ENCODE measurements around the gene NPY4R2.
"Not testable (repeated sequence)": the region's sequence is repeated elsewhere in the genome, so short reads cannot be mapped to it uniquely, and the experiment has no call there.

NPY4R2 gene

DNA sequence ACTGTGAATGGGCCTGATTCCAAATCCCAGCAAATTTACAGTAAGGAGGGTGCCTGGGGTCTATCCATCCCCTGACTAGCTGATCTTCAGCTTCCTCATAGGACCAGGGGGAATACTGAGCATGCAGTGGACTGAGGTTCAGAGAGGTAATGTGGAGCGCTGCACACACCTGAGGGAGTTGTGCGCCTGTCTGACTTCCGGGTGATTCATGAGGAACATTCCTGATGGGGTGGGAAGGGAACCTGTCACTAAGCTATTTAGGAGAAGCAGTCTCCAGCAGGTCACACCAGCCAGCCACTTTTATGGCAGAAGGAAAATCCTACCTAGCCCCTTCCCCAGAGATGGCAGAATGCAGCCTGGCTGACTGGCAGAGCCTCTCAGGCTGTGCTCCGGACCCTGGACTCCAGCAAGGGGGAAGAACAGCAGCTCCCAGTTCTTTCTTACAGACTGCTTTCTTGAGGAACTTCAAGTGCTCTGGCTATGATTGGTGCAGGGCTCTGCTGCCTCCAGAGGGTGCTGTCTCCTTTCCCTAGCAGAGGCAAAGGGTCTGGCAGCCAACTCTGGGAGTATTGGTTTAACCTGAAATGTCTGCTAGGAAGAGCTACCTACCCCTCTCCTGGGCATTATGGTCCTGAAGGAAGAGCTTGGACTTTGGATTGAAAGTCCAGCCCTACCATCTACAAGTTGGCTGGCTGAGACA is 2.5 kb upstream of the NPY4R2 start:
- H3K4me3 ChIP-seq (replicated peaks in 1 of 2; ENCODE audit: low read depth in 2 of 2, low read length in 2 of 2); DNase-seq (ENCODE audit: low read depth in 2 of 2): not testable (repeated sequence)
- TF ChIP-seq, protein P1, sequence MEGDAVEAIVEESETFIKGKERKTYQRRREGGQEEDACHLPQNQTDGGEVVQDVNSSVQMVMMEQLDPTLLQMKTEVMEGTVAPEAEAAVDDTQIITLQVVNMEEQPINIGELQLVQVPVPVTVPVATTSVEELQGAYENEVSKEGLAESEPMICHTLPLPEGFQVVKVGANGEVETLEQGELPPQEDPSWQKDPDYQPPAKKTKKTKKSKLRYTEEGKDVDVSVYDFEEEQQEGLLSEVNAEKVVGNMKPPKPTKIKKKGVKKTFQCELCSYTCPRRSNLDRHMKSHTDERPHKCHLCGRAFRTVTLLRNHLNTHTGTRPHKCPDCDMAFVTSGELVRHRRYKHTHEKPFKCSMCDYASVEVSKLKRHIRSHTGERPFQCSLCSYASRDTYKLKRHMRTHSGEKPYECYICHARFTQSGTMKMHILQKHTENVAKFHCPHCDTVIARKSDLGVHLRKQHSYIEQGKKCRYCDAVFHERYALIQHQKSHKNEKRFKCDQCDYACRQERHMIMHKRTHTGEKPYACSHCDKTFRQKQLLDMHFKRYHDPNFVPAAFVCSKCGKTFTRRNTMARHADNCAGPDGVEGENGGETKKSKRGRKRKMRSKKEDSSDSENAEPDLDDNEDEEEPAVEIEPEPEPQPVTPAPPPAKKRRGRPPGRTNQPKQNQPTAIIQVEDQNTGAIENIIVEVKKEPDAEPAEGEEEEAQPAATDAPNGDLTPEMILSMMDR (IDR thresholded peaks at IDR 0.05; ENCODE audit: low read depth, low read length) = peak; percentile 22

DNA sequence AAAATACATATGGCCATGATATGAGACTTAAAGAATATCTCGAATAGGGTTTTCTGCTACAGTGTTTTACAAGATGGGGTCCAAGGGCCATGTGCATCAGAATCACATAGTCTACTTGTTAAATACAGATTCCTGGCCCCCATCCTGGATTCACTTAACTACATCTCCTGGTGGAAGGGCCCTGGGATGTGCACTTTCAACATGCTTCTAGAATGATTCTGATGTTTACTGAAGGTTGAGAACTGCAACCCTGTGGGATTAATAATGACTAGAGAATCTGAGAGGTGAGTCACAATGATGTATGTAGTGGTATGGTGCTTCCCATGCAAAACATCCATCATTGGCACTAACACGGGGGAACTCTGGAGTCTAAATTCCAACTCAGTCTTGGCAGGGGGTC is 2.1 kb downstream of the NPY4R2 start:
- peak in 1 of 2 donors; percentile 59 for DNase-seq (ENCODE audit: low read depth in 2 of 2)
- H3K4me3 ChIP-seq (replicated peaks in 1 of 2; ENCODE audit: low read depth in 2 of 2, low read length in 2 of 2) = not testable (repeated sequence)

DNA sequence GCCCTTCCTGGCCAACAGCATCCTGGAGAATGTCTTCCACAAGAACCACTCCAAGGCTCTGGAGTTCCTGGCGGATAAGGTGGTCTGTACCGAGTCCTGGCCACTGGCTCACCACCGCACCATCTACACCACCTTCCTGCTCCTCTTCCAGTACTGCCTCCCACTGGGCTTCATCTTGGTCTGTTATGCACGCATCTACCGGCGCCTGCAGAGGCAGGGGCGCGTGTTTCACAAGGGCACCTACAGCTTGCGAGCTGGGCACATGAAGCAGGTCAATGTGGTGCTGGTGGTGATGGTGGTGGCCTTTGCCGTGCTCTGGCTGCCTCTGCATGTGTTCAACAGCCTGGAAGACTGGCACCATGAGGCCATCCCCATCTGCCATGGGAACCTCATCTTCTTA is 4.0 kb downstream of the NPY4R2 start:
- H3K4me3 ChIP-seq (replicated peaks in 1 of 2; ENCODE audit: low read depth in 2 of 2, low read length in 2 of 2); DNase-seq (ENCODE audit: low read depth in 2 of 2): not testable (repeated sequence)

DNA sequence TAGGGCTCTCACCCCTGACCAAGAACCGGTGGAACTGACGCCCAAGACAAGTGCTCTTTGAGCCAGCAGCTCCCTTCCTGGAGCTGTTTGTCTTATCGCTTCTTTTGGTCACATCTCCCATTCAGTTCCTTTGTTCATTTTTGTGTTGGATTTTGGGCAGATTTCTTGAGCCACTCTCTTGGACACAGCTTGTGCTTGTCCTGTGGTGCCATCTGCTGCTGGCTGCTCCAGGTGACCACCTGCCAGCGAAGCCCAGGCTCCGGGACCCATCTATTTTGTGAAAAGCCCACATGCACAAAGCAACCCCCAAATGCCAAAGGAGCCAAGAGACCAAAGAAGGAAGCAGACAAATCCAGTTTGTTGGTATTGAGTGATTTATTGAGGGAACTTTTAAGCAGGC is 6.2 kb downstream of the NPY4R2 start:
- DNase-seq (ENCODE audit: low read depth in 2 of 2); H3K4me3 ChIP-seq (replicated peaks in 1 of 2; ENCODE audit: low read depth in 2 of 2, low read length in 2 of 2): not testable (repeated sequence)

DNA sequence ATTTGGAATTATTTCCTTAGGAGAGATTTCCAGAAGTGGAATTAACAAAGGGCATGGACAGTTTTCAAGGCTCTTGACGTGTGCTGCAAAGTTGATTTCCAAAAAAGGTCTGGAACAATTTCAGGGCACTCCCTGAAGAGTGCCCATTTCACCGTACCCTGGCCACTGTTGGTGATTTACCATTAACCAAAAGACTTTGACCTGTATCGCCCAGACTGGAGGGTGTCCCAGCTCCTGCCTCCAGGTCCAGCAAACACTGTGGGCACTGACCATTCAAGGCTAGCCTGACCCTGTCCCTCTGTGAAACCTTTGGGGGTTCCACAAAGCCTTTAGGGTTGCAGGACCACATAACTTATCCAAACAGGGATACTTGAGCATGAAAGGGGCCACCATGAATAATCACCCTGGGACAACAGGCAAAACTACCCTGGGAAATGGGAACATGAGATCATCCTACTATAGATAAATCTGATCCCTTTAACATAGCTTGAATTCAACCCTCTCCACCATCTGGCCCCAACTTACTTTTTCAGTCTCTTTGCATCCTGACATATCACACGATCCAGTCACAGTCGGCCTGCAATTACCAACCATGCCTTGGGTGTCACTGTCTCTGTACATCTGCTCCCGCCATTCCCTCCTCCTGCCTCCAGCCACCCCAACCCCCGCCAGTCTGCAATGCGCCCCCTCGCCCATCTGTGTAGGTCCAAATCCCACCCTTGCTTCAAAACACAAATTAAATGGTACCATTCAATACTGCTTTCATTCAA is 8.9 kb downstream of the NPY4R2 start:
- H3K4me3 ChIP-seq (replicated peaks in 1 of 2; ENCODE audit: low read depth in 2 of 2, low read length in 2 of 2); DNase-seq (ENCODE audit: low read depth in 2 of 2): not testable (repeated sequence)

DNA sequence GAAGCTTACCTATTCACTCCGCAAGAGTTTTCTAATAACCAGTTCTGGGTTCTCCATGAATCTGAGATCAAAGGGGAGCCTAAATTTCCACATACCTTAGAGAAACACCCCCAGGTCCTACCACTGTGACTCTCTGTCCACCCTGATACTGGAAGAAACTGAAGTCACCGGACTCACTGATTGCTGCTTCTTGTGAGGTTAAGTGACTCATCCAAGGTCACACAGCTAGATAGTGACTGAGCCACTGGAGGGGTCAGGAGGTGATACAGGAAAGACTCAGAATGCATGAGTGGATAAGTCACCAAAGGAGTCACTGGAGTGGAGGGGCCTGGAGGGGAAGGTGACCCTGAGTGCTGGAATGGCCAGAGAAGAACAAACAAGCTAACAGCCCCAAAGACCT is 9.8 kb downstream of the NPY4R2 start:
- not testable (repeated sequence) for DNase-seq (ENCODE audit: low read depth in 2 of 2); H3K4me3 ChIP-seq (replicated peaks in 1 of 2; ENCODE audit: low read depth in 2 of 2, low read length in 2 of 2)

DNA sequence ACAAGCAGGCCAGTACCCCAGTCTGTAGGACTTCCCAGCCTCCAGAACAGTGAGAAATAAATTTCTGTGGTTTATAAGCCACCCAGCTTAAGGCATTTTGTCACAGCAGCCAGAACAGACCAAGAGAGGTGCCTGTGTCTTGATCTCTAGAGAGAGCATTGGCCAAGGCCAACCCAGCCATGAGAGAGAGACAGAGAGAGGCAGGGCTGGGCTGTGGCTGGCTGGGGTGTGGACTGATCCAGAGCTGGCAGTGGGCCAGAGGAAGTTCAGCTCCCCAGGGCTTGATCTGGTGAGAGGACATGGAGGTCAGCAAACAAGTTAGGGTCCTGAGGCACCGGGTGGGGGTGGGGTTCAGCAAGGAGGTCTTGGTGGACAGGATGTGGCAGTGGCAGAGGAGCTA is 14.4 kb downstream of the NPY4R2 start:
- not testable (repeated sequence) for DNase-seq (ENCODE audit: low read depth in 2 of 2); H3K4me3 ChIP-seq (replicated peaks in 1 of 2; ENCODE audit: low read depth in 2 of 2, low read length in 2 of 2)

DNA sequence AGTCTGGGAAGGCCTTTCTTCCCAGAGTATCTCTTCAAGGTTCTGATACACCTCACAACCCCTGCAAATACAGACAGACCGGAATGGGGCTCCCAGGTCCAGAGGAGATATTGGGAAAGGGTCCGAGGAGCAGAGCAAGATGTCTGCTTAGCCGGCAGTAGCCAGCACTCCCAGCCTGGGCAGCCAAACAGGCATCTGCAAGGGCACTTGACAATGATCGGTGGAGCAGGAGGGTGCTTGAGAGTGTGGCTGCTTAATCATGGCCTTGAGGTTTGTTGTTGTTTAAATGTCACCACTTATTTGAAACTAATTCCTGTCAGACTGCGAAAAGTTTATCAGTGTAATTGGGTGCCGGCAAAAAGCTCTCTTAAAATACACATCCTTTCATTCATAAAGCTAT is 15.0 kb downstream of the NPY4R2 start:
- DNase-seq (ENCODE audit: low read depth in 2 of 2) = not testable (repeated sequence)

DNA sequence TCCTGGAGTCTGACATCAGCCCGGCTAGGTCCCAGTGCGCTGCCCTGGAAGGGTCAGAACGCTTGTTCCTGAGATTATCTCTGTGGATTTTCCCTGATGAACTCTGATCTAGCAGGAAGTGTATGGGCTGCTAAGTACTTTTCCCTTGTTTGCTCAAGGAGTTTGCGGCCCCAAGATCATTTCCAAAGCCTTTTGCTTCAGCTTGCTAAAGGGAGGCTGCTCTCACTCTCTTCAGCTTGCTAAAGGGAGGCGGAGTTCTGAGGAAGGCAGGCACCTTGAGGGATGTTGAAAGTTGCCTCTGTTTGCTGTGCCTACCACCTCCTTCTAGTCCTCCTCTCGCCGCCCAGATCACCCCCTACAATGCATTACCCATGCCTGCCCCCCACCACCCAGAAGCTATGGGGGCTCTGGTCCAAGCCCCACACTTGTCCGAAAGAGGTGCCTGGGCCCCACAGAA is 18.3 kb downstream of the NPY4R2 start:
- H3K4me3 ChIP-seq (replicated peaks in 1 of 2; ENCODE audit: low read depth in 2 of 2, low read length in 2 of 2); DNase-seq (ENCODE audit: low read depth in 2 of 2): not testable (repeated sequence)

More for the DNA sequence above, 15.0 kb downstream of the NPY4R2 start:
- not testable (repeated sequence) for H3K4me3 ChIP-seq (replicated peaks in 1 of 2; ENCODE audit: low read depth in 2 of 2, low read length in 2 of 2)

DNA sequence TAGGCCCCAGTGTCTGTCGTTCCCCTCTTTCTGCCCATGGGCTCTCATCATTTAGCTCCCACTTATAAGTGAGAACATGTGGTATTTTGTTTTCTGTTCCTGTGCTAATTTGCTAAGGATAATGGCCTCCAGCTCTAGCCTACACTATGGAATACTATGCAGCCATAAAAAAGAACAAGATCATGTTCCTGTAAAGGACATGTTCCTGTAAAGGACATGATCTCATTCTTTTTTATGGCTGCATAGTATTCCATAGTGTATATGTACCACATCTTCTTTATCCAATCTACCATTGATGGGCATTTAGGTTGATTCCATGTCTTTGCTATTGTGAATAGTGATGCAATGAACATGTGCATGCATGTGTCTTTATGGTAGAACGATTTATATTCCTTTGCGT is 19.2 kb downstream of the NPY4R2 start:
- not testable (repeated sequence) for H3K4me3 ChIP-seq (replicated peaks in 1 of 2; ENCODE audit: low read depth in 2 of 2, low read length in 2 of 2); DNase-seq (ENCODE audit: low read depth in 2 of 2)

DNA sequence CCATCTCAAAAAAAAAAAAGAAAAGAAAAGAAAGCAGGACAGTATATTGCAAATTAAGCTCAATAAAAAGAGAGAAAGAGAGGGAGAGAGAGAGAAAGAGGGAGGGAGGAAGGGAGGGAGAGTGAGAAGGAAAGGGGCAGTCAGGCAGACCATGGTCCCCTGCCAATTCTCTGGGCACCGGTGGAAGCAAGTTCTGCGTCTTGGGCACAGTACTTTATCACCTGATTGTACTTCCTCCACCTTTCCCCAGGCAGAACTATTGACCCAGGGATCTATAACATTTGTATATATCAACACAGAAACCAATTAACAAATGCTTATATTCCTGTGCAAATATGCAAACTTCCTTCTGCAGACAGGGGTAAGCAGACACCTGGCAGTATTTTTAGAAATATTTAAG is 22.4 kb downstream of the NPY4R2 start:
- not testable (repeated sequence) for H3K4me3 ChIP-seq (replicated peaks in 1 of 2; ENCODE audit: low read depth in 2 of 2, low read length in 2 of 2); DNase-seq (ENCODE audit: low read depth in 2 of 2)

DNA sequence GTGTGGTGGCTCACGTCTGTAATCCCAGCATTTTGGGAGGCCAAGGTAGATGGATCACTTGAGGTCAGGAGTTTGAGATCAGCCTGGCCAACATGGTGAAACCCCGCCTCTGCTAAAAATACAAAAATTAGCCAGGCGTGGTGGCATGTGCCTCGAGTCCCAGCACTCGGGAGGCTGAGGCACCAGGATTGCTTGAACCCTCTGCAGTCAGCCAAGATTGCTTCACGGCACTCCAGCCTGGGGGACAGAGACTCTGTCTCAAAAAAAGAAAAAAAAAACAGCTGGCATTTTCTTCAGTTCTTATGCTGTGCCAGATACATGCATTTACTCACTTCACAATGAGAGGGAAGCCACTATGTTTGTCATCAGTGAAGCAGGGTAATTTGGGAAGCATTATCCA is 22.9 kb downstream of the NPY4R2 start:
- H3K4me3 ChIP-seq (replicated peaks in 1 of 2; ENCODE audit: low read depth in 2 of 2, low read length in 2 of 2); DNase-seq (ENCODE audit: low read depth in 2 of 2): not testable (repeated sequence)

DNA sequence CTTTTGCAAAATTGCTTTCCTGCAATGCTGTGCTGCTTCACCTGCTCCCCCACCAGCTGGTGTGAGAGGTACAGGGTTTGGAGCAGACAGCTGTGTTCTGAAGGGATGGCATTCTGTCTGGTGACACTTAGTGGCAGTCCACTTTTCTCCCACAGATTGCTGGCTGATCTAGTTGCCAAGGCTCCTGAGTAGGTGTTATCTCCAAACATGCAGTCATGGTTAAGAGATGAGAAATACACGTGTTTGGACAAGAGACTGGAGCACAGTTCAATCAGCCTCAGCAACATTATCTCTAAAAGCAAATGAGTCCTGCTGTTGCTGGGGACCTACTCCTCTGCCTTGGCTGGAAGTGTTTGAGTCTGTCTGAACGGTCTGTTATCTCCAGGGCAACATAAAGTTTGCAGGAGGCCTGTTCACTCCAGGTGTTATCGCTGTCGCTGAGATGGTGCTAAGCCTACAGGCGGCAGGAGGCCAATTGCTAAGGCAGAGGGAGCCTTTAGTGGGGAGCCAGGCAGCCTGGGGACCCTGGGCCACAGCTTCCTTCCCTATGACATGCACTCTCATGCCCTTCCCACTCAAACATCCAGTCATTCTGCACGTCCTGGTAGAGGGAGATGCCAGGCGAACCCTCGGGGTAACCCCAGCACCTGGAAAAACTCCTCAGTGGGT is 24.0 kb downstream of the NPY4R2 start:
- DNase-seq (ENCODE audit: low read depth in 2 of 2) = peak in 1 of 2 donors; percentile 13
- H3K4me3 ChIP-seq (replicated peaks in 1 of 2; ENCODE audit: low read depth in 2 of 2, low read length in 2 of 2) = not testable (repeated sequence)

DNA sequence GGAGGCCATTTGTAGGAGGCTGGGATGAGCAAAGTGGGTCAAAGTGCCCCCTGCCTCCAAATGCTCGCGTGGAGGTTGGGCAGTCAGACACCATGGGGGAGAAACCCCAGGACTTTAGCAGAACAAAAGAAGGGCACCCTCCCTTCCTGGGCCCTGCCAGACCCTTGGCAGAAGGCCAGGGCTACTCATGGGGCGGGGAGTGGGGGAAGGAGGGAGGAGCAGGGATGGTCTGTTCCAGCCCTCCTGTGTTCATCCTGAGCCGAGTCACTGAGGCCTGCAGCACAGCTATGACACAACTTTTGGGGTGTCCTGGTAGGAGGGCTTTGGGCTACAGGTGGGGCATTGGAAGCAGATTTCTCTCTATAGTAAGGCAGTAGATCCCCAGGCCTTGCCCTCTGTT is 24.9 kb downstream of the NPY4R2 start:
- H3K4me3 ChIP-seq (replicated peaks in 1 of 2; ENCODE audit: low read depth in 2 of 2, low read length in 2 of 2); DNase-seq (ENCODE audit: low read depth in 2 of 2): not testable (repeated sequence)

DNA sequence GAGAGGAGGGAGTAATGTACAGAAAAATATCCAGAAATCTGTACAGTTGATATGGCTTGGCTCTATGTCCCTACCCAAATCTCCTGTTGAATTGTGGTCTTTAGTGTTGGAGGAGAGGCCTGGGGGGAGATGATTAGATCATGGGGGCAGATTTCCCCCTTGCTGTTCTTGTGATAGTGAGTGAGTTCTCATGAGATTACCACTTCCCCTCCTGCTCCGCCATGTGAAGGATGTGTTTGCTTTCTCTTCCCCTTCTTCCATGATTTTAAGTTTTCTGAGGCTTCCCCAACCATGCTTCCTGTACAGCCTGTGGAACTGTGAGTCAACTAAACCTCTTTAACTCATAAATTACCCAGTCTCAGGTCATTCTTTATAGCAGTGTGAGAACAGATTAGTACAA is 29.0 kb downstream of the NPY4R2 start:
- DNase-seq (ENCODE audit: low read depth in 2 of 2); H3K4me3 ChIP-seq (replicated peaks in 1 of 2; ENCODE audit: low read depth in 2 of 2, low read length in 2 of 2): not testable (repeated sequence)

DNA sequence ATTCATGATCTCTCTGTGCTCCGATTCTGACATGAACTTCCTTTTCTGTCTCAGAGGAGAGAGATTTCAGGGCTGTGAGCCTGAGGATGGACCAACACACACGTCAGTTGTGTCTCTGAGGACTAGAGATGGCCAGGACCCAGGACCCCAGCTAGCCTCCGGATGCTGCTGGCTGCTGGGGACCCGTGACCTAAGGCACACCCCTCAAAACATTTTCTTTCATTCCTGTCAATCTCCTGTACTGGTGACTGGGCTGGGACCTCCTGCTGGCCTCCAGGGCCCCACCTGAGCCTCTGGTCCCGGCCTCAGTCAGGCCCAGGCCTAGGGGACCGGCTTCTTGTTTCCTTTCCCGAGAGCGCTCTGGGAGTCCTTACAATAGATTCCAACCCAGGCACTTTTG is 38.7 kb downstream of the NPY4R2 start:
- not testable (repeated sequence) for DNase-seq (ENCODE audit: low read depth in 2 of 2); H3K4me3 ChIP-seq (replicated peaks in 1 of 2; ENCODE audit: low read depth in 2 of 2, low read length in 2 of 2)

DNA sequence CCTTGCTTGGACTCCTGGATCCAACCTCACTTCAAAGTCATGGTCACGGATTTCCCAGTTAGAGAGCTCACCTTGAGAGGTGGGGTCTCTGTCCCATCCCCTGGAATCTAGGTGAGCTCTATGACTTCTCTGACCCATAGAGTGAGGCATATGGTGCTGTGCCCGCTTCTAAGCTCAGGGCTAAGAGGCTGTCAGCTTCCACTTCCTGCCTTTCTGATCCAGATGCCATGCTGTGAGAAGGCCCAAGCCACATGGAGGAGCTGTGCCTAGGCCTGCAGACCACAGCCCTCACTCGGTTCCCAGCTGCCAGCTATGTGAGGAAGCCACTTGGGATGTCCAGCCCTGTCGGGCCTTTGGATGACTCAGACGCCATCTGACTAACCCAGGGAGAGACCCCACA is 41.2 kb downstream of the NPY4R2 start:
- H3K4me3 ChIP-seq (replicated peaks in 1 of 2; ENCODE audit: low read depth in 2 of 2, low read length in 2 of 2); DNase-seq (ENCODE audit: low read depth in 2 of 2): not testable (repeated sequence)
